Stomach (tissue), 4 donors: ENCODE data around the gene ZNG1F.
"Not testable (repeated sequence)": the region's sequence is repeated elsewhere in the genome, so short reads cannot be mapped to it uniquely, and the experiment has no call there.

Source experiments
- EP300 ChIP-seq: sonication (generic); formaldehyde crosslinking; IDR thresholded peaks from one replicate; pipeline ENCODE4 v1.6.1; 2017; ENCODE audit warnings: antibody characterized with exemption
- POLR2AphosphoS5 ChIP-seq, 3 donors: sonication (generic); formaldehyde crosslinking; IDR thresholded peaks; one replicate each; pipeline ENCODE4 v1.6.1; 2016; ENCODE audit warnings: antibody characterized with exemption in 3 of 3
- TF ChIP-seq, protein P1 (sequence below), 7 experiments: fragments of 450-650 bp in 4 of 7; fragments of 200-600 bp in 3 of 7; sonication (generic) in 3 of 7; IDR thresholded peaks; one replicate each; pipeline ENCODE4 v1.5.1; 2016 to 2019; ENCODE audit warnings: antibody characterized with exemption in 7 of 7, control low read depth in 2 of 7, mild to moderate bottlenecking in 1 of 7

DNA sequence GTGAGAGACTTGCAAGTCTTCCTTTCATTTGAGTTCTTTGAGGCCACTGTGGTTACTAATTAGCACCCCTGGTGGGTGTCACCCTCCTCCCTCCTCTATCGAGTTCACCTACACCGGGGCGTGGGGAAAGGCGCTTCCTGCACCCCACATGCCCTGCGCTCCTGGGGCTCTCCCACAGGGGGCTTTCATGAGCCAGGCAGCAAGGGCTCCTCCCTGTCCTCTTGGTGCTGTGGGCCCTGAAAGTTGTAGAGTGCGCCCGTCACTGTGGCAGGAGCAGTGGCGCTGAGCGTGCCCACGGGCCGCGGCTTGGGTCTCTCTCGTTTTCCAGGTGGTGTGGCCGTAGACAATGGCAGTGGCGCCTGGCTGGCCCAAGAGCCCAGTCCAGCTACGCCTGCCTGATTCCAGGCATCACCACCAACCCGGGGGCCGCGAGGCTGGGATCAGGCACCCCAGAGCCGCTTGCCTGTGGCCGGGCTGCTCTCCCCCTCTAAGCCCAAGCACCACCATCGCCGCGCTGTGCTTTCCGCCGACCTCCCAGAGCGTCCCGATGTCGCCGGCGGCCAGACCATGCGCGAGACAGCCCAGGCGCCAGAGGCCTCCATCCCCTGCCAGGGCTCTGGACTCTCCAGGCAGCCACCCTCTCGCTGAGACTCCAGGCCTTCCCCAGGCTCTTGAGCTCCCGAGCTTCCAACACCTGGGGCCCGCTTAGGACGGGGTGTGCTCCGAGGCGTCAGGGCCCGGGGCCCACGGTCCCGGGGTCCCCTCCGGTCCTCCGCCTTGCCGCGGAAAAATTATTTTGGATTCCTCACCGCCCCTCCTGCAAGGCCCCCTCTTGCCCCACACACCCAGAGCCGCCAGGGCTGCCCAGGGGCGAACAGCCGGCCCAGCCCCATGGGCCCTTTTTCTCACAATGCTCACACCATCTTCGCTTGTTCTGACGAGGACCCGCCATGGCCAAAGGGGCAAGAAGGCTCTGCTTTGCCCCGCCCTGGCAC is 46.0 kb upstream of the ZNG1F start:
- TF ChIP-seq, protein P1, sequence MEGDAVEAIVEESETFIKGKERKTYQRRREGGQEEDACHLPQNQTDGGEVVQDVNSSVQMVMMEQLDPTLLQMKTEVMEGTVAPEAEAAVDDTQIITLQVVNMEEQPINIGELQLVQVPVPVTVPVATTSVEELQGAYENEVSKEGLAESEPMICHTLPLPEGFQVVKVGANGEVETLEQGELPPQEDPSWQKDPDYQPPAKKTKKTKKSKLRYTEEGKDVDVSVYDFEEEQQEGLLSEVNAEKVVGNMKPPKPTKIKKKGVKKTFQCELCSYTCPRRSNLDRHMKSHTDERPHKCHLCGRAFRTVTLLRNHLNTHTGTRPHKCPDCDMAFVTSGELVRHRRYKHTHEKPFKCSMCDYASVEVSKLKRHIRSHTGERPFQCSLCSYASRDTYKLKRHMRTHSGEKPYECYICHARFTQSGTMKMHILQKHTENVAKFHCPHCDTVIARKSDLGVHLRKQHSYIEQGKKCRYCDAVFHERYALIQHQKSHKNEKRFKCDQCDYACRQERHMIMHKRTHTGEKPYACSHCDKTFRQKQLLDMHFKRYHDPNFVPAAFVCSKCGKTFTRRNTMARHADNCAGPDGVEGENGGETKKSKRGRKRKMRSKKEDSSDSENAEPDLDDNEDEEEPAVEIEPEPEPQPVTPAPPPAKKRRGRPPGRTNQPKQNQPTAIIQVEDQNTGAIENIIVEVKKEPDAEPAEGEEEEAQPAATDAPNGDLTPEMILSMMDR (IDR thresholded peaks at IDR 0.05): not testable (repeated sequence)
- not testable (repeated sequence) for TF ChIP-seq POLR2AphosphoS5 (IDR thresholded peaks at IDR 0.05); EP300
